Heart left ventricle (tissue), 16 donors: ENCODE data around the gene CCDC150. TPM values are rescaled to one million over a fixed set of nuclear protein-coding genes. Genes with fewer than 3 reads are reported as not detected.

Source experiments
- ATAC-seq, 4 donors: fragments of 200-7000 bp; cut with Tn5 transposase; one replicate each; pipeline ENCODE4 v1.9.1; 2020 to 2022; ENCODE audit warnings: moderate library complexity in 4 of 4, mild to moderate bottlenecking in 3 of 4, moderate number of reproducible peaks in 1 of 4
- DNase-seq, 5 donors: peaks; one replicate each; pipeline ENCODE4 v3.0.0-alpha.2; 2020
- H3K27ac ChIP-seq, 12 donors: fragments of 200-600 bp; sonication (generic) in 4 of 12; one replicate each; pipeline versions ENCODE4 v1.5.0 to v1.8.0; 2016 to 2022; ENCODE audit warnings: mild to moderate bottlenecking in 2 of 12
- H3K27me3 ChIP-seq, 9 donors: fragments of 200-600 bp; sonication (generic) in 2 of 9; one replicate each; pipeline versions ENCODE4 v1.5.1 to v1.8.0; 2016 to 2022; ENCODE audit warnings: mild to moderate bottlenecking in 3 of 9
- H3K36me3 ChIP-seq, 9 donors: fragments of 200-600 bp; sonication (generic) in 2 of 9; one replicate each; pipeline versions ENCODE4 v1.5.0 to v1.8.0; 2018 to 2022; ENCODE audit warnings: mild to moderate bottlenecking in 2 of 9
- H3K4me1 ChIP-seq, 12 donors: fragments of 200-600 bp; sonication (generic) in 4 of 12; one replicate each; pipeline versions ENCODE4 v1.5.0 to v1.8.0; 2016 to 2022; ENCODE audit warnings: mild to moderate bottlenecking in 3 of 12
- H3K4me3 ChIP-seq, 12 donors: fragments of 200-600 bp; sonication (generic) in 4 of 12; one replicate each; pipeline versions ENCODE4 v1.5.0 to v1.8.0; 2017 to 2022; ENCODE audit warnings: mild to moderate bottlenecking in 9 of 12, moderate library complexity in 4 of 12
- H3K9me3 ChIP-seq, 12 donors: fragments of 200-600 bp; sonication (generic) in 4 of 12; one replicate each; pipeline versions ENCODE4 v1.5.0 to v1.8.0; 2016 to 2022; ENCODE audit warnings: mild to moderate bottlenecking in 1 of 12
- POLR2A ChIP-seq, 2 donors: fragments of 450-650 bp; IDR thresholded peaks; one replicate each; pipeline ENCODE4 v1.6.1; 2017; ENCODE audit warnings: antibody characterized with exemption in 2 of 2, mild to moderate bottlenecking in 2 of 2, moderate library complexity in 2 of 2
- WGBS, 4 donors: extraction: QIAGEN DNeasy Blood & Tissue Kit in 2 of 4; methylation state at CpG; one replicate each; pipeline versions ENCODE4 v1.1.5 to v1.1.7; 2013 to 2018; 5-methylcytosine and 5-hydroxymethylcytosine counted together
- intact Hi-C, 10 donors: fragments of 100-400 bp; cut with DNase I; formaldehyde crosslinking; loops; one replicate each; pipeline versions ENCODE4 v1.11.1 to v1.14.2; 2022
- polyA plus RNA-seq, 2 donors: library from polyadenylated mRNA; stranded (reverse); fragments of 200-250 nt; gene quantifications; one replicate each; pipeline ENCODE4 v1.2.3, GENCODE V29; 2013
- total RNA-seq, 9 donors: library from RNA; depleted of rRNA in 2 of 9; stranded (reverse); fragments of >200 nt in 2 of 9; fragmentation: NEBNext Ultra II Directional in 3 of 9; extraction: Animal tissue kit (Norgen Biotek cat#: 25700) in 3 of 9; gene quantifications; one replicate each; pipeline versions ENCODE4 v1.1.0 to v1.2.4, GENCODE V29; 2016 to 2023
- TF ChIP-seq, protein P1 (sequence below), 12 donors: fragments of 200-600 bp; sonication (generic) in 4 of 12; IDR thresholded peaks; one replicate each; pipeline versions ENCODE4 v1.5.0 to v1.8.0; 2018 to 2022; ENCODE audit warnings: antibody characterized with exemption in 12 of 12, mild to moderate bottlenecking in 5 of 12
- donor health status: ischemic (EF 13 %, LVEDD 7.1; RV severe dilation, severe dysfunction).
- donor health status: healthy with polysubstance abuse.
- donor health status: DM: no; HTN: yes; CAD: no.
- donor health status: DM: no; HTN: no; CAD: no.
- donor health status: ischemic (EF 25% LVEDD 6.9; RV normal size, moderate dysfunction).
- donor health status: ischemic (EF 25% LVEDD 5.7; RV mildly dilated, moderate dysfunction).
- donor health status: healthy.
- donor health status: DM: yes; HTN: yes; CAD: no.
- donor health status: ischemic (EF 35%, LVEDD 5.7; RV mildly dilated, moderate dysfunction).
- donor health status: nonischemic (EF 11% LVEDD 7.7; RV severe dilation, severe dysfunction).
- donor health status: DM: yes; HTN: yes; CAD: no.
- donor health status: PGD.
- donor health status: ischemic (EF 29% LVEDD 5.4; RV normal size, mild dysfunction).
- donor health status: nonischemic (EF 23%, LVEDD 6.1; RV moderate dilation, normal function).

Gene CCDC150
- total and polyA plus RNA-seq, 11 donors, result 0.24 to 4.5 (median 1.2) TPM; not detected in 1

DNA sequence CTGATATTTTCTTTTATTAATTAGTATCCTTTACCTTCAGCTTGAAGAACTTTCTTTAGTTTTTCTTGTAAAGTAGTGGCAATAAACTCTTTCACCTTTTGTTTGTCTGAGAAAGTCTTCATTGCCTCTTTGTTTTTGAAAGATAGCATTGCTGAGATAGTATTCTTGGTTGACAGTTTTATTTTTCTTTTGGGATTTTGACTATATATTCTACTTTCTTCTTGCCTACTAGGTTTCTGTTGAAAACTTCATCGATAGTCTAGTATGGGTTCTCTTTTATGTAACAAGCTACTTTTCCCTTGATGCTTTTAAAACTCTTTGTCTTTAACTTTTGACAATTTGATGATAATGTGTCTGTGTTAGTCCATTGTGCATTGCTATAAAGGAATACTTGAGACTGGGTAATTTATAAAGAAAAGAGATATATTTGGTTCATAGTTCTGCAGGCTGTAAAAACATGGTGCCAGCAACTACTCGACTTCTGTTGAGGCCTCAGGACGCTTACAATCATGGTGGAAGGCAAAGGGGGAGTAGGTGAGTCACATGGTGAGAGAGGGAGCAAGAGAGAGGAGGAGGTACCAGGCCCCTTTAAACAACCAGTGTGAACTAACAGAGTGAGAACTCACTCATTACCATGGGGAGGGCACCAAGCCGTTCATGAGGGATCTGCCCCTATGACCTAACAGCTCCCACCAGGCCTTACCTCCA is 12.0 kb downstream of the CCDC150 start:
- Histone ChIP-seq H3K27ac (no peak overlapping the region), H3K36me3 (peaks cover 0 to 4% (median 0%) of the 10 kb centered on the region in 9 donors), H3K4me1 (no peaks in the 10 kb centered on the region), H3K9me3 (peaks cover 0 to 58% (median 40%) of the 10 kb centered on the region in 12 donors), H3K27me3 (no peaks in the 10 kb centered on the region), H3K4me3 (no peak overlapping the region)
- no peak for ATAC-seq
- TF ChIP-seq POLR2A (IDR thresholded peaks at IDR 0.05), result no peak
- TF ChIP-seq, protein P1, sequence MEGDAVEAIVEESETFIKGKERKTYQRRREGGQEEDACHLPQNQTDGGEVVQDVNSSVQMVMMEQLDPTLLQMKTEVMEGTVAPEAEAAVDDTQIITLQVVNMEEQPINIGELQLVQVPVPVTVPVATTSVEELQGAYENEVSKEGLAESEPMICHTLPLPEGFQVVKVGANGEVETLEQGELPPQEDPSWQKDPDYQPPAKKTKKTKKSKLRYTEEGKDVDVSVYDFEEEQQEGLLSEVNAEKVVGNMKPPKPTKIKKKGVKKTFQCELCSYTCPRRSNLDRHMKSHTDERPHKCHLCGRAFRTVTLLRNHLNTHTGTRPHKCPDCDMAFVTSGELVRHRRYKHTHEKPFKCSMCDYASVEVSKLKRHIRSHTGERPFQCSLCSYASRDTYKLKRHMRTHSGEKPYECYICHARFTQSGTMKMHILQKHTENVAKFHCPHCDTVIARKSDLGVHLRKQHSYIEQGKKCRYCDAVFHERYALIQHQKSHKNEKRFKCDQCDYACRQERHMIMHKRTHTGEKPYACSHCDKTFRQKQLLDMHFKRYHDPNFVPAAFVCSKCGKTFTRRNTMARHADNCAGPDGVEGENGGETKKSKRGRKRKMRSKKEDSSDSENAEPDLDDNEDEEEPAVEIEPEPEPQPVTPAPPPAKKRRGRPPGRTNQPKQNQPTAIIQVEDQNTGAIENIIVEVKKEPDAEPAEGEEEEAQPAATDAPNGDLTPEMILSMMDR (IDR thresholded peaks at IDR 0.05), result no peak
- 69 to 72% (median 72%) methylated on average over 4 of the region's 4 CpGs for whole genome bisulfite sequencing, 4 donors
- DNase-seq, result no peak
- intact Hi-C loops, result no loop called here

DNA sequence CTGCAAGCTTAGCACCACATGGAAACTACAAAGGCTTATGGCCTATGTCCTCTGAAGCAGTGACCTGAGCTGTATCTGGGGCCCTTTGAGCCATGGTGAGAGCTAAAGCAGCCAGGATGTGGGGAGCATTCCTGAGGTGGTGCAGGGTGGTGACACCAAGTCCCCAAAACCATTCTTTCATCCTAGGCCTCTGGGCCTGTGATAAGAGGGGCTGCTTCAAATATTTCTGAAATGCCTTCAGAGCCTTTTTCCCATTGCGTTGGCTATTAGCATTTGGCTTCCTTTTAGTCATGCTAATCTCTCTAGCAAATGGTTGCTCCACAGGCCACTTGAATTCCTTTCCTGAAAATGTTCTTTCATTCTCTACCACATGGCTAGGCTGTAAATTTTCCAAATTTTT is 13.4 kb downstream of the CCDC150 start:
- Histone ChIP-seq H3K4me3 (no peak overlapping the region), H3K27ac (no peak overlapping the region), H3K27me3 (no peaks in the 10 kb centered on the region), H3K9me3 (peaks cover 0 to 58% (median 40%) of the 10 kb centered on the region in 12 donors), H3K36me3 (peaks cover 0 to 4% (median 0%) of the 10 kb centered on the region in 9 donors), H3K4me1 (no peaks in the 10 kb centered on the region)
- DNase-seq (no peak), ATAC-seq (no peak)
- TF ChIP-seq POLR2A (IDR thresholded peaks at IDR 0.05), result no peak
- TF ChIP-seq, protein P1 (IDR thresholded peaks at IDR 0.05), result no peak
- WGBS, 4 donors, result 94 to 100% (median 95%) methylated on average over 1 of the region's 1 CpG
- intact Hi-C loops, result no loop called here

DNA sequence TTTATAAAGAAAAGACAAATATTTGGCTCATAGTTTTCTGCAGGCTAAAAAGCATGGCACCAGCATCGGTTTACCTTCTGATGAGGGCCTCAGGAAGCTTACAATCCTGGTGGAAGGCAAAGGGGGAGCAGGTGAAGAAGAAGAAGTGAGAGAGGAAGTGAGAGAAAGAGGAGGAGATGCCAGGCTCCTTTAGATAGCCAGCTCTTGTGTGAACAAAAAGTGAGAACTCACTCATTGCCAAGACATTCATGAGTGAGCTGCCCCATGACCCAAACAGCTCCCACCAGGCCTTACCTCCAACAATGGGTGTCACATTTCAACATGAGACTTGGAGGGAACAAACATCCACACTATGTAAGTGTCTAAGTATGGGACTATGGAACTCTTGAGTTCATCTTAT is 14.3 kb downstream of the CCDC150 start:
- Histone ChIP-seq H3K27ac (no peak overlapping the region), H3K4me3 (no peak overlapping the region), H3K4me1 (no peaks in the 10 kb centered on the region), H3K36me3 (peaks cover 0 to 4% (median 0%) of the 10 kb centered on the region in 9 donors), H3K27me3 (no peaks in the 10 kb centered on the region), H3K9me3 (peaks cover 0 to 52% (median 40%) of the 10 kb centered on the region in 12 donors)
- ATAC-seq (no peak), DNase-seq (no peak)
- TF ChIP-seq POLR2A (IDR thresholded peaks at IDR 0.05), result no peak
- TF ChIP-seq, protein P1 (IDR thresholded peaks at IDR 0.05), result no peak
- intact Hi-C loops, result no loop called here
- 93 to 95% (median 94%) methylated on average over 1 of the region's 1 CpG for WGBS, 4 donors

DNA sequence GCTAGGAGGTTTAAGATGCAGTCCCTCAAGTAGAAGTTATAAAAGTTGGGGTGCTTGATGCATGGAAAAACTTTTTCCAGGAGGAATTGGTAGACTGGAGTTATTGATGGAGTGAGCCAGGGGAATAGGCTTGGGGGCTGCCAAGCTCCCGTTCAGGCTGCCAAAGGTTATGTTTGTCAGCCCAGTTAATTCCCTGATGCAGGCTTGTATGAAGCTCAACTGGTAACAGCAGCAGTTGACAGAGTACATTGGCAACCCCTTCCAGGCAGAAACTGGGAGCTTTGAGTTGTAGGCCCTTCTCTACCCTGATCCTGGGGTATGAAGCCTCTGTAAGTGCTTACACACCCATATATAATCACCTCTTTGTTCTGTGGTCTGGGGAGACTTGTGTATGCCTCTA is 16.2 kb downstream of the CCDC150 start:
- WGBS, 4 donors, result 50 to 74% (median 70%) methylated on average over 1 of the region's 1 CpG
- Histone ChIP-seq H3K27me3 (no peaks in the 10 kb centered on the region), H3K27ac (no peak overlapping the region), H3K9me3 (peaks cover 0 to 36% (median 23%) of the 10 kb centered on the region in 12 donors), H3K4me1 (no peaks in the 10 kb centered on the region), H3K4me3 (no peak overlapping the region), H3K36me3 (peaks cover 0 to 1% (median 0%) of the 10 kb centered on the region in 9 donors)
- ATAC-seq, result no peak
- intact Hi-C loops, result no loop called here
- DNase-seq, result no peak
- TF ChIP-seq, protein P1 (IDR thresholded peaks at IDR 0.05), result no peak
- no peak for TF ChIP-seq POLR2A (IDR thresholded peaks at IDR 0.05)
